ENCODE results near the gene SETBP1. TPM values are rescaled to one million over a fixed set of nuclear protein-coding genes. Genes with fewer than 3 reads are reported as not detected.

The SETBP1 gene
- total and polyA plus RNA-seq, 2 of the 8 experiments (the other 6 are each of a cell fraction or from before 2014, with no cell fraction given): 2.0 to 6.5 TPM

DNA sequence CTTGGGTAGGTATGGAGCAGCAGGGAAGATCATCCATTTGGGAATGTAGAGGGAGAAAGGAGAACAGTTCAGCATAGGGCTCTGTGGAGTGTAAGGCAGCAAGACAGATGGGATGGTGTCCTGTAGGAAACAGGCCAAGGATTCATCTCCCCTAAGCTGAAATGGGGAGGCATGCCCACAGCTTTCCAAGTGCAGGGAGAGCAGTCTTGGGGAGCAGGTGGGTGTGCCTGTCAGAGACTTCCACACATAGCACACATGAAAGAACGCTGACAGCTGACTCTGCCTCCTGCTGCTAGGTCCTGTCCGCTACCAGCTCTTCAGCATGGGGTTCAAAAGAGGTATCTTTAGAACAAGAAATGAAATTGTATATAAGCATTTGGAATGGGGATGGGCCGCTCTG lies 9.0 kb downstream of the SETBP1 start:
- H2BK20ac ChIP-seq (ENCODE audit: low read length): no peak overlapping the region
- H3K23me2 ChIP-seq (ENCODE audit: low read depth, low read length): no peaks in the 10 kb centered on the region
- no peak overlapping the region for H3K14ac ChIP-seq (ENCODE audit: insufficient read length)
- H4K20me1 ChIP-seq (replicated peaks in 1 of 2; ENCODE audit: control insufficient read depth in 1 of 2, insufficient read depth in 2 of 2, low read length in 2 of 2): no peaks in the 10 kb centered on the region
- H2AFZ ChIP-seq (ENCODE audit: low read length): no peak overlapping the region
- no peak overlapping the region for H3K23ac ChIP-seq (ENCODE audit: insufficient read length)
- no peak for DNase-seq (ENCODE audit: low read depth in 1 of 2, low spot score in 2 of 2)
- H2BK120ac ChIP-seq (replicated peaks; ENCODE audit: low read depth, low read length): no peak overlapping the region
- H3K79me1 ChIP-seq (ENCODE audit: low read depth, low read length): no peaks in the 10 kb centered on the region
- H2BK15ac ChIP-seq (ENCODE audit: low read length): no peak overlapping the region
- no peak overlapping the region for H2AK5ac ChIP-seq (ENCODE audit: low read depth, low read length)
- no peak overlapping the region for H2BK5ac ChIP-seq (ENCODE audit: low read depth, low read length)
- no peak overlapping the region for H4K91ac ChIP-seq (replicated peaks; ENCODE audit: insufficient read length, low read length)
- WGBS, 2 experiments (ENCODE audit: extremely low coverage in 1 of 2, insufficient coverage in 1 of 2, insufficient read length in 1 of 2, insufficient replicate concordance in 2 of 2, low coverage in 1 of 2, low lambda C conversion rate in 2 of 2, missing lambda C conversion rate in 1 of 2): 86% methylated on average over 3 of the region's 3 CpGs; no CpG with 5 or more reads in 1 of the 2 experiments
- no peak overlapping the region for H3K56ac ChIP-seq (replicated peaks; ENCODE audit: insufficient read length, low read depth, low read length)
- POLR2A ChIA-PET (ENCODE audit: partially characterized antibody): no interaction called here
- no peak for FAIRE-seq
- no peak overlapping the region for H3K9ac ChIP-seq (replicated peaks in 1 of 4; ENCODE audit: extremely low read depth in 1 of 4, low read depth in 3 of 4, low read length in 3 of 4)
- no peaks in the 10 kb centered on the region for H3K9me3 ChIP-seq (ENCODE audit: insufficient read depth in 2 of 2, low read depth in 1 of 2, low read length in 1 of 2)
- no peaks in the 10 kb centered on the region for H3K4me1 ChIP-seq (replicated peaks in 1 of 4; ENCODE audit: control insufficient read depth in 3 of 4, insufficient read depth in 4 of 4, low read length in 3 of 4)
- H3K27me3 ChIP-seq (replicated peaks in 1 of 4; ENCODE audit: control insufficient read depth in 3 of 4, extremely low read depth in 1 of 4, insufficient read depth in 3 of 4, low read length in 3 of 4): no peaks in the 10 kb centered on the region
- H2BK12ac ChIP-seq (ENCODE audit: low read depth, low read length): no peak overlapping the region
- peaks cover 0 to 21% of the 10 kb centered on the region in 2 experiments; a peak in 2 of 4 replicates for H3K79me2 ChIP-seq (ENCODE audit: control insufficient read depth in 1 of 2, insufficient read depth in 2 of 2, low read length in 2 of 2)
- H3K4ac ChIP-seq (replicated peaks; ENCODE audit: insufficient read length, low read depth, low read length): no peak overlapping the region
- H4K5ac ChIP-seq (ENCODE audit: insufficient read length, low read depth, low read length): no peak overlapping the region
- H3K36me3 ChIP-seq (ENCODE audit: control insufficient read depth in 2 of 4, insufficient read depth in 4 of 4, low read length in 3 of 4): no peaks in the 10 kb centered on the region
- no peak overlapping the region for H3K4me3 ChIP-seq (ENCODE audit: extremely low read depth in 1 of 4, insufficient read depth in 2 of 4, low read depth in 3 of 4, low read length in 4 of 4)
- no peak overlapping the region for H4K8ac ChIP-seq (ENCODE audit: extremely low read depth, insufficient read depth, low read length)
- H3K18ac ChIP-seq (ENCODE audit: extremely low read depth, low read length): no peak overlapping the region
- no peak overlapping the region for H3K27ac ChIP-seq (ENCODE audit: low read depth, low read length)
- CTCF ChIA-PET (ENCODE audit: partially characterized antibody): no interaction called here
- H3K4me2 ChIP-seq (ENCODE audit: insufficient read depth in 1 of 2, low read depth in 2 of 2, low read length in 2 of 2): no peak overlapping the region
- TF ChIP-seq KDM1A (IDR thresholded peaks at IDR 0.05; ENCODE audit: borderline replicate concordance, low read length) (no peak), EP300 (IDR thresholded peaks at IDR 0.05; ENCODE audit: borderline replicate concordance in 1 of 2, low read depth in 2 of 2, low read length in 2 of 2) (no peak), CBX8 (IDR thresholded peaks at IDR 0.05; ENCODE audit: borderline replicate concordance, low read depth, low read length) (no peak), YY1 (IDR thresholded peaks at IDR 0.05; ENCODE audit: low read depth, low read length) (no peak), GTF2F1 (IDR thresholded peaks at IDR 0.05; ENCODE audit: borderline replicate concordance, low read depth, low read length) (no peak), TCF12 (IDR thresholded peaks at IDR 0.05; ENCODE audit: low read depth, low read length) (no peak), HDAC6 (IDR thresholded peaks at IDR 0.05; ENCODE audit: low read depth, low read length) (no peak), NANOG (IDR thresholded peaks at IDR 0.05; ENCODE audit: insufficient read depth, low read depth, low read length, poor library complexity, severe bottlenecking) (no peak), JUN (IDR thresholded peaks at IDR 0.05; ENCODE audit: low read depth, low read length) (no peak), CHD2 (IDR thresholded peaks at IDR 0.05; ENCODE audit: low read length) (no peak), SP2 (IDR thresholded peaks at IDR 0.05; ENCODE audit: low read length) (no peak)
- TF ChIP-seq, protein P1, sequence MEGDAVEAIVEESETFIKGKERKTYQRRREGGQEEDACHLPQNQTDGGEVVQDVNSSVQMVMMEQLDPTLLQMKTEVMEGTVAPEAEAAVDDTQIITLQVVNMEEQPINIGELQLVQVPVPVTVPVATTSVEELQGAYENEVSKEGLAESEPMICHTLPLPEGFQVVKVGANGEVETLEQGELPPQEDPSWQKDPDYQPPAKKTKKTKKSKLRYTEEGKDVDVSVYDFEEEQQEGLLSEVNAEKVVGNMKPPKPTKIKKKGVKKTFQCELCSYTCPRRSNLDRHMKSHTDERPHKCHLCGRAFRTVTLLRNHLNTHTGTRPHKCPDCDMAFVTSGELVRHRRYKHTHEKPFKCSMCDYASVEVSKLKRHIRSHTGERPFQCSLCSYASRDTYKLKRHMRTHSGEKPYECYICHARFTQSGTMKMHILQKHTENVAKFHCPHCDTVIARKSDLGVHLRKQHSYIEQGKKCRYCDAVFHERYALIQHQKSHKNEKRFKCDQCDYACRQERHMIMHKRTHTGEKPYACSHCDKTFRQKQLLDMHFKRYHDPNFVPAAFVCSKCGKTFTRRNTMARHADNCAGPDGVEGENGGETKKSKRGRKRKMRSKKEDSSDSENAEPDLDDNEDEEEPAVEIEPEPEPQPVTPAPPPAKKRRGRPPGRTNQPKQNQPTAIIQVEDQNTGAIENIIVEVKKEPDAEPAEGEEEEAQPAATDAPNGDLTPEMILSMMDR (IDR thresholded peaks at IDR 0.05; ENCODE audit: control extremely low read depth in 1 of 3, insufficient read depth in 1 of 3, low read depth in 1 of 3, low read length in 3 of 3): no peak

All from H1 (cell line).